Measurements from ENCODE around the gene TRAPPC6A. TPM values are rescaled to one million over a fixed set of nuclear protein-coding genes. Genes with fewer than 3 reads are reported as not detected.

The TRAPPC6A gene
- total and polyA plus RNA-seq, 2 of the 13 experiments (the other 11 are each of a cell fraction or from before 2014, with no cell fraction given), result 6.5 to 21.0 TPM

DNA sequence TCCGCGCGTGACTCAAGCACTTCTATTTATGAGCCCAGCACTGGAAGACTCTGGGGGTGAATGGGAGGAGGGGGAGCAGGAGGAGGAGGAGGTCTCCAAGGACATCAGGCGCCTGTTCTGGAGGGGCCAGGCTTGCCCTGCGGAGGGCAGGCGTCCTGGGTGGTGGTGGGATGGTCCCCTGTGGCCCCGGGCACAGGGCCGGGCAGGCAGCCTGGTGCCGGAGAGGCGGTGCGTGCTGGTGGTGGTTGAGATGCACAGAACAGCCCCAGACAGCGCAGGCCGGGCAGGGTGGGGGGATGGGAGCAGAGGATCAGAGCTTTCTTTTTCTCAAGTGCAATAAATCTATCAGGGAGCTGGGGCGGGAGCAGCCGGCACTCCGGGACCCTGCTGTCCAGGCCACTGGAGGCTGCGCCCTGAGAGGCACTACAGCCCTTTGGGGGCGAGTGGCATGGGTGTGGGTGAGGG is 31.3 kb downstream of the TRAPPC6A start:
- no peaks in the 10 kb centered on the region for H3K27me3 ChIP-seq (ENCODE audit: control insufficient read depth in 1 of 2, insufficient read depth in 2 of 2, low read length in 2 of 2)
- no peak for ATAC-seq
- no peak for FAIRE-seq
- H2AFZ ChIP-seq (ENCODE audit: low read length), result no peak overlapping the region
- POLR2A ChIA-PET, result no interaction called here
- H3K9ac ChIP-seq (ENCODE audit: insufficient read depth, low read depth, low read length), result no peak overlapping the region
- H3K36me3 ChIP-seq (replicated peaks in 1 of 2; ENCODE audit: control insufficient read depth in 1 of 2, insufficient read depth in 2 of 2, low read length in 2 of 2), result peaks cover 5 to 6% of the 10 kb centered on the region in 2 experiments; a peak in 3 of 5 replicates
- CTCF ChIA-PET (ENCODE audit: low intra/inter-chr PET ratio, low total read pairs), result no interaction called here
- in situ Hi-C loops (cut with HindIII; ENCODE audit: extremely low pct_ligation_motif_present, low pct_unique_long_range_greater_than_20kb) (no loop called here), intact Hi-C loops (cut with micrococcal nuclease; ENCODE audit: unreplicated experiment) (no loop called here)
- H3K4me2 ChIP-seq (ENCODE audit: low read depth, low read length), result no peak overlapping the region
- DNase-seq (ENCODE audit: low spot score), result no peak
- no peaks in the 10 kb centered on the region for H3K79me2 ChIP-seq (ENCODE audit: insufficient read depth, low read length)
- no peak overlapping the region for H3K27ac ChIP-seq (ENCODE audit: extremely low read length, insufficient read depth, low read length)
- 95% methylated on average over 10 of the region's 18 CpGs for WGBS (ENCODE audit: low lambda C conversion rate)
- no peaks in the 10 kb centered on the region for H3K9me3 ChIP-seq (ENCODE audit: low read length)
- H3K4me3 ChIP-seq (replicated peaks in 1 of 3; ENCODE audit: insufficient read depth in 1 of 3, low read depth in 2 of 3, low read length in 3 of 3), result no peak overlapping the region
- no peaks in the 10 kb centered on the region for H4K20me1 ChIP-seq (ENCODE audit: insufficient read depth, low read length)
- no peak for TF ChIP-seq PHF21A (CRISPR knock-in tag; IDR thresholded peaks at IDR 0.05)
- TF ChIP-seq AGO2 (optimal IDR thresholded peaks at IDR 0.05; ENCODE audit: low read depth, low read length), result peak; percentile 68
- no TSS peak for BruUV-seq (replicated peaks)
- H3K4me1 ChIP-seq (ENCODE audit: insufficient read depth, low read length), result peaks cover 15% of the 10 kb centered on the region

GRCh38 chr19:45146251-45146650 is 31.8 kb downstream of the TRAPPC6A start:
- ChIA-PET CTCF (ENCODE audit: low intra/inter-chr PET ratio, low total read pairs) (no interaction called here), POLR2A (no interaction called here)
- ATAC-seq, result no peak
- Histone ChIP-seq H3K4me3 (replicated peaks in 1 of 3; ENCODE audit: insufficient read depth in 1 of 3, low read depth in 2 of 3, low read length in 3 of 3) (no peak overlapping the region), H3K36me3 (replicated peaks in 1 of 2; ENCODE audit: control insufficient read depth in 1 of 2, insufficient read depth in 2 of 2, low read length in 2 of 2) (peaks cover 6 to 7% of the 10 kb centered on the region in 2 experiments; a peak in 3 of 5 replicates), H3K9ac (ENCODE audit: insufficient read depth, low read depth, low read length) (no peak overlapping the region), H3K27ac (ENCODE audit: extremely low read length, insufficient read depth, low read length) (no peak overlapping the region), H3K27me3 (ENCODE audit: control insufficient read depth in 1 of 2, insufficient read depth in 2 of 2, low read length in 2 of 2) (no peaks in the 10 kb centered on the region), H3K9me3 (ENCODE audit: low read length) (no peaks in the 10 kb centered on the region), H3K4me1 (ENCODE audit: insufficient read depth, low read length) (peaks cover 10% of the 10 kb centered on the region), H4K20me1 (ENCODE audit: insufficient read depth, low read length) (no peaks in the 10 kb centered on the region), H3K4me2 (ENCODE audit: low read depth, low read length) (no peak overlapping the region), H2AFZ (ENCODE audit: low read length) (no peak overlapping the region), H3K79me2 (ENCODE audit: insufficient read depth, low read length) (no peaks in the 10 kb centered on the region)
- TF ChIP-seq ZBTB38 (CRISPR knock-in tag; IDR thresholded peaks at IDR 0.05) (no peak), ZNF772 (CRISPR knock-in tag; IDR thresholded peaks at IDR 0.05) (no peak), SMYD3 (CRISPR knock-in tag; IDR thresholded peaks at IDR 0.05) (no peak), NR2F2 (IDR thresholded peaks at IDR 0.05; ENCODE audit: borderline replicate concordance, low read depth) (no peak)
- intact Hi-C loops (cut with micrococcal nuclease; ENCODE audit: unreplicated experiment) (no loop called here), in situ Hi-C loops (cut with HindIII; ENCODE audit: extremely low pct_ligation_motif_present, low pct_unique_long_range_greater_than_20kb) (no loop called here)
- BruUV-seq (replicated peaks), result no TSS peak
- no peak for FAIRE-seq
- no peak for DNase-seq (ENCODE audit: low spot score)
- WGBS (ENCODE audit: low lambda C conversion rate), result 100% methylated on average over 6 of the region's 13 CpGs

All from HepG2 (cell line).